ENCODE data around the gene AARS1.
"Not testable (repeated sequence)": the region's sequence is repeated elsewhere in the genome, so short reads cannot be mapped to it uniquely, and the experiment has no call there.

The AARS1 gene

DNA sequence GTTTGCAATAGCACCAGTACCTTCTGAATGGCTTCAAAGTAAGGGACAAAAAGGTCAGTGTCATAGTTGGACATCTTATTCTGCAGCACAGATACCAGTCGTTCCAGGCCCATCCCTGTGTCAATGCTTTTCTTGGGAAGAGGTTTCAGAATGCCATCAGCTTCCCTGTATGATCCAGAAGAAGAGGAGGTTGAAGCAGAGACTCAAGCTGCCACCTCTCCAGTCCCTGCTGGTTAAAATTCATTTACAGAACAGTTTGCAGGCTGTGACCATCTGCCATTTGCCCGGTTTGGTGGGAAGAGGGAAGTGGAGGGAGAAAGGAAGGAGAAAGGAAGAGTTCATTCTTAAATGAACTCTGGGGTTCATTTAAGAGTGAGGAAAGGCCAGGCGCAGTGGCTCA, 19.1 kb downstream of the AARS1 start:
- DNase-seq = no peak

DNA sequence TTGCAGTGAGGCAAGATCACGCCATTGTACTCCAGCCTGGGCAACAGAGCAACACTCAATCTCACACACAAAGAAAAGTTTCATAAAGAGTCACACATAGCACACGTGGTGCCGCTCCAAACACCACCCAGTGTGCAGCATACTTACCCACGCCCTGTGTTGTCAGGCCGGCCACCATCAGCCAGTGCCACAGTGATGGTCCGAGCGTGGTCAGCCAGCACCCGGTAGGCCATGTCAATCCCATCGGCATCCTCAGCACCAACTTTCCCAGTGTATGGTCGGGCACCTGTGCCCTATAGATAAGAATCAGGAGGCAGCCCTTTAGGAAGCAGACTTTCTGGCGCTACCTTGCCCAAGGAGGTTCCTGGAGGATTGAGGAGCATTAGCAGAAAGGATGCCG, 19.8 kb downstream of the AARS1 start:
- DNase-seq = no peak

- not testable (repeated sequence) for DNase-seq
Observed at GRCh38 chr16:70267922-70268321, 21.4 kb downstream of the AARS1 start.

DNA sequence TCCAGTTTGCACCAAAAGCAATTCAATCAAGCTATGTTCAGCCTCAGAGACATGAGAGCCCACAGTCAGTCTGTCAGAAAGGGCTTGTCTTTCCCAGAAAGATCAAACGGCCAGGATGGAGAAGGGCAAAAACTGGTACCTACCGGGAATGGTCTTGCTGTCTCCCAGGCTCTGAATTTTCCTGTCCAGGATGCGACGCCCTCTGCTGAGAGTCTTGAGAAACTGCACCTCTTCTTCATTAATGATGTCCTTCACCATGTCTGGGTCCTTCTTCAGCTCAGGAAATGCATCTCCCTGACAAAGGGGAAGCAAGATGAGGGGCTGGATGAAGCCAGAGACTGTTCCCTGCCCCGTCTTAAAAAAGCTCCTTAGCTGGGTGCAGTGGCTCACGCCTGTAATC, 21.8 kb downstream of the AARS1 start:
- no peak for DNase-seq

DNA sequence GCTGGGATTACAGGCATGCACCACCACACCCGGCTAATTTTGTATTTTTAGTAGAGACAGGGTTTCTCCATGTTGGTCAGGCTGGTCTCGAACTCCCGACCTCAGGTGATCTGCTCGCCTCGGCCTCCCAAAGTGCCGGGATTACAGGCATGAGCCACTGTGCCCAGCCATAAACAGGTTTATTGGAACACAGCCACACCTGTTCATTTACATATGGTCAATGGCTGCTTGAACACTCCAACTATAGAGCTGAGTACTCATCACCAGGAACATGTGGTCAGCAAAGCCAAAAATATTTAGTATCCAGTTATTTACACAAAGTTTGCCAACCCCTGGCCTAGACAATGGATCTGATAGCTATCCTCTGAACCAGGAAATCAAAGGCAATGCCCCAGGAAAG, 29.4 kb downstream of the AARS1 start:
- not testable (repeated sequence) for DNase-seq

DNA sequence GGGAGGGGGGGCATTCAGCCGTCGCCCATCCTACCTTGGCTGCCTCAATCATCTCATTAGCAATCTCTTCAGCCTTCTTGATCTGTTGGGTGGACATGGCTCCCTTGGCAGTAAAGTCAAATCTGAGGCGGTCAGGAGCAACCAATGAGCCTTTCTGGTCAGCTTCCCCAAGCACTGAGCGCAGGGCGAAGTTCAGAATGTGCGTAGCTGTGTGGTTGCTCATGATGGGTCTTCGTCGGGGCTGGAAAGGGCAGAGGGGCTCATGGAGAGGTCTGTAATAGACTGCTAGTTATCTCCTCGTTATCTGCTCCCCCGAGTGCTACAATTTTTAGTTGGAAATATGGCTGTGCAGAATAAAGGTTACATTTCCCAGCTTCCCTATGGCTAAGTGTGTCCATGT, 30.4 kb downstream of the AARS1 start:
- no peak for DNase-seq

GRCh38 chr16:70258065-70258464, 31.2 kb downstream of the AARS1 start:
- no peak for DNase-seq

DNA sequence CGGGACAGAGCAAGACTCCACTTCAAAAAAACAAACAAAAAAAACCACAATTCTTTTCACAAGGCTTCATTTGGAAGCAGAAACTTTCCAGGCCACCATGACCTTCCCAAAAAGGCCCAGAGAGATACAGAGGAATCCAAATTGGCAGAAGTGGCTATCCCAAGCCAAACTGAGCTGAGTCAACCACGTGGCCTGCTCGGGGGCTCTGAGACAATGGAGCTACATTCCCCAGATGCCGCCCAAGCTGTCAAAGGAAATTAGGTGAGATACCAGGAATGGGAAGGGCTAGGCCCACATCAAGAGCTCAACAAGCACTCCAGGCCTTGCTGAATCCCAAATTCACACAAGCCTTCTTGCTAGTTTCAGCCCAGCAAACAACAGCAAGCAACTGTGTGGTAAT, 31.9 kb downstream of the AARS1 start:
- DNase-seq = no peak

DNA sequence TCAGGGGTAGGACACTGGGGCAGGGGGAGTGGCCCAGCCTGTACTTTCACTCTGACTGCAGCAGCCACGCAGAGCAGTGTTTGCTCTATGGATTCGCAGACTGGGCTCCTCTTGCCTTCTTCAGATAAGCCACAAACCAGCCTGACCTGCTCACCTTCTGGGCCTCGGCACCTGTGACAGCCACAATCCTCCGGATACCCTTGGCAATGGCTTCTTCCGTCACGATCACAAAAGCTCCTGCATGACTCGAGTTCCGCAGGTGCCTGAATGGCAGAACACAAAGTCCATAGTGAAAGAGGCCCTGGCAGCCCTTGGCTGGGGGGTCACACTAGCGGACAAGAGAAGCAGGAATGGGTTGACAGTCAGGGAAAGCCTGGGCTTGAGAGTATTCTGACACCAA, 33.7 kb downstream of the AARS1 start:
- no peak for DNase-seq

- DNase-seq = no peak
Observed at GRCh38 chr16:70254965-70255286, 34.4 kb downstream of the AARS1 start.

DNA sequence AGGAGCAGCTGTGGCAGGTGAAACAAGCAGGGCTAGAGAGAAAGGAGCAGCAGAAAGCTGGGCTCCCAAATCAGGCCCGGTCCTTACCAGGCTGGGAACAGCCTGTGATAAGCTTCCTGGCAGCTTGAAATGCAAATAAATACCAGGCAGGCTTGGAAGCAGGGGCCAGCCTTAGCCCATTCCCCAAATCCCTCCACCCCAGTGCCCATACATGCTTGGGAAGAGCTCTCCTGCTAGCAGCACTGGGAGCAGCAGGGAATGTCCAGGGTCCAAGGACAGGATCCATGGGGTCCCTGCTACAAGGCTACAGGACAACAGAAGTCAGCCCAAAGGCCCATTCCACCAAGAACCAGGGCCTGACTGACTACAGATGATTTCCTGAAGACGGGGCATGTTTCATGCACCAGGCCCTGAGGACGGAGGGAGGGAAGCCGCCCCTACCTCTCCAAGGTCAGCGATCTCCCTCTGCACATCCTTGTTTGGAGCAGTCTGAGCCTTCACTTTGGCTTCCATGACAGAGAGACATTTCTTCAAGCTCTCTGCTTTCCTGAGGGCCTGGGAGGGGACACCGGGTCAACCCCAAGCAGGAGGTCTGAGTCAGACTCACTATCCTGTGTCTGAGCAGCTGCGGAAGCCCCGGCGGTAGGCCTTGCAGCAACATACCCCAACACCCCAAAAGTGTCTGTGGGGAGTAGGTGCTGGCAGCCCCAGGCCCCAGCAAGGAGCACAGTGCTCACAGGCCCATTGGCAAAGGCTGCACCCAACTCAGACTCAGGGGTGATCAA, 34.9 kb downstream of the AARS1 start:
- DNase-seq = no peak

- DNase-seq = peak; percentile 50
Observed at GRCh38 chr16:70253291-70254106, 35.8 kb downstream of the AARS1 start.

DNA sequence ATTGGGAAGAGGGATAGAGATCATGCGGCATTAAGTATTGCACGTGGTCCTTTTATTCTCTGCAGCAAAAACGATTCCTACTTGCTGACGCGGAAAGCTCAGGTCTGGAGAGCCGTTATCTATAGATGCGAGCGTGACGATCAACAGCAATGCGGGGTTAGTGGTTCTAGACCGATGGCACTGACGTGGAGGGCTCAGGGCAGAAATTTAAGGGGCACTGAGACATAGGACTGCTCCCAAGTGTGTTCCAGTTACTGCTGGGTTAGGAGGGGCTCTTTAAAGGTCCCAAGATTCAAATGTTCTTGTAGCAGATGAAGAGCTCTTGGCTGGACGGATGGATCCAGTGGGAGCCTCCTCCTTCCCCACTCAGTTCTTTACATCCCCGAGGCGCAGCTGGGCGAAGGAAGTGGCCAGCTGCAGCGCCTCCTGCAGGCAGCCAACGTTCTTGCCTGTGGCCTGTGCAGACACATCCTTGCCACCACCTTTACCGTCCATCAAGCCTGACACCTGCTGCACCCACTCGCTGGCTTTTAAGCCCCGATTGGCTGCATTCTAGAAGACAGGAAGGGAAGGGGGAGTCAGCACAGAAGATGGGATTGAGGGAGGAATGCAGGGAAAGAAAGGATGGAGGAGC, 36.8 kb downstream of the AARS1 start:
- DNase-seq = no peak

DNA sequence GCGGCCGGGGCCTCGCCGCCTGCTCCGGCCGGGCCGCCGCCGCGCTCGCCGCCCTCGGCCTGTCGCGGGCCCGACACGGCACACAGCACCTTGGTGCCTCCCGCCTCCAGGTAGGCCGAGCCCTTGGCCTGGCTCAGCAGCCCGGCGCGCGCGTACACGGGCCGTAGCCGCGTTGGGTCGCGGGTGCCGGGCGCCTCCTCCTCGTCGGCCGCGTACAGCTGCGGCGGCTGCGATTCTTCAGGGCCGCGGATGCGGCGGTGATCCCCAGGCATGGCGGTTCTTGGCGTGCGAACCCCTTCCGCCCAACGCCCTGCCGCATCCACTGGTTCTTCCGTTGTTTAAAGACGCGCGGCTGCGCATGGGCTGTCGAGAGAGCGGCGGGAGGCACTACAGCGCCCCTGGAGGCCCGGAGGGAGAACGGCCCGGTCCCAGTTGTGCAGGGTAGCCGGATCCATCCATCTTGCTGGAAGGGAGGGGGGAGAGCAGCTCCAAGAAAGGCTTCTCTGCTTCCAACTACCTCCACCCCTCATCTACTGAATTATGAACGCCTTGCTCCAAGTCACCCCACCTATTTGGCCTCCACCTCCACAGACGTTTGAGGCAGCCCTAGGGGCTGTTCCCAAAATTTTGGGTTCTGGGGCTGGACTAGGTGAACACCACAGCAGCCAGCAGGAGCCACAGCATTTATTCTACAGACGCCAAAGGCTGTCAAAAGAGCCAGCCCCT, 37.5 kb downstream of the AARS1 start, which contains the start of gene EXOSC6:
Gene EXOSC6, minus strand, starts transcription at position 312 of the 726 bp plus-strand sequence. Its CDS starts 40 bp downstream, at position 272.
- DNase-seq = peak; percentile 91

DNA sequence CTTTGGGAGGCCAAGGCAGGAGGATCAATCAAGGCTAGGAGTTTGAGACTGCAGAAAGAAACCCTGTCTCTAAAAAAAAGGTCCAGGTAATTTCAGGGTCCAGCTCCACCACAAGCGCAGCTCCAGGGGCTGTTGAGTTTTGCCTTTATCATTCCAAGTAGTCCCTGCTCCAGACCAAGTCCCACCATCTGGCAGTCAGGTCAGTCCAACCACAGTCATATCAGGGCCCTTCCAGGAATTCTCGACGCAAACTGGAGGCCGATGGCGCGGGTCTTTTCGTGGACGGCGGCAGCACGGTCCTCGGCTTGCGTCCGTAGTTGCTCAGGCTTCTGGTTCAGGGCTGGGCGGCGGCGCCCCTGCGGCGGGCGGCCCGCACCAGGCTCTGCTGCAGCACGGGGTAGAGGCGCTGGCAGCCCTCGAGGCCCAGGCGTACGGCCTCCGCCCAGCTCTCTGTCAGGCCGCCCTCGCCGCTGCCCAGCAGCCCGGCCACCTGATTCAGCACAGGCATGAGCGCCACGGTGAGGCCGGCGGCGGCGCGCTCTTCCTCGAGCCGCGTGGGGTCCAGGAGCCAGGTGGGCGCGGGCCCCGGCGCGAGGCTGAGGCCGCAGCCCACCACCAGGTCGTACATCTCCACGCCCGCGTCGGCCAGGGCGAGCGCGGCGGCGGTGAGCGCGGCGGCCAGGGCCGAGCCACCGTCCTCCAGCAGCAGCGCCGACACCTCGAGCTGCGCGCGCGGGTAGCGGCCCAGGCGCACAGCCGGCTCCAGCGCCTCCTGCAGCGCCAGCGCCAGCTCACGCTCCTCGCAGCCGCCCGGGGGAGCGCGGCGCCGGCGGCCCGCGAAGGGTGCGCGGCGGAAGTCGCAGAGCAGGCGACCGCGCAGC, 38.3 kb downstream of the AARS1 start:
- DNase-seq = no peak

DNA sequence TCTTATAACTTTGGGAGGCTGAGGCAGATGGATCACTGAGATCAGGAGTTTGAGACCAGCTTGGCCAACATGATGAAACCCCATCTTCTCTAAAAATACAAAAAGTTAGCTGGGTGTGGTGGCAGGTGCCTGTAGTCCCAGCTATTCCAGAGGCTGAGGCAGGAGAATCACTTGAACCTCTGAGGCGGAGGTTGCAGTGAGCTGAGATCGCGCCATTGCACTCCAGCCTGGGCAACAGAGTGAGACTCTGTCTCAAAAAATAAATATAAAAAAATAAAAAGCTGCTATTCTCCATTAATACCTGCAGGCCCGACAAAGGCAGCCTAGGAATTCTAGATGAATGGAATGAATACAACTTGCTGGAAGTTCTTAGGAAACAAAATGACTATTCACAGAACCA, 39.6 kb downstream of the AARS1 start:
- DNase-seq = not testable (repeated sequence)

GRCh38 chr16:70238773-70239172, 50.5 kb downstream of the AARS1 start:
- DNase-seq = not testable (repeated sequence)

GRCh38 chr16:70231831-70232230, 57.5 kb downstream of the AARS1 start:
- not testable (repeated sequence) for DNase-seq

DNA sequence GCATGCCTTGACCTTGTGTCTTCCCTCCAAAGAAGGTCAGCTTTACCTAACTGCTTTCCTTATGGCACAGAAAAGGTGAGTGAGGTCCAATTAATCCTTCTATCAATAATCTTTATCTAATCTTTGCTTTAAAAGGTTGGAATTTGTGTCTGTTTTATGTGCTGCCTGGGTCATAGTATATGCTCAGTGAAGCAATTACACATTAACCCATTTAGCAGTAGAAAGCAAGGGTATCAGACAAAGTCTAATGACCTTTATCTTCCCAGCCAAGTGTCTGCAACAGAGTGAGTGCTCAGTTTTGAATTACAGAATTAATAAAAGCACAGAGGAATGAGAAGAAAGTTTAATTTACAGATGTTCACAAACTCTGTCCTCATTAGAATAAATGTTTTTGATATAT, 63.3 kb downstream of the AARS1 start:
- DNase-seq = not testable (repeated sequence)

DNA sequence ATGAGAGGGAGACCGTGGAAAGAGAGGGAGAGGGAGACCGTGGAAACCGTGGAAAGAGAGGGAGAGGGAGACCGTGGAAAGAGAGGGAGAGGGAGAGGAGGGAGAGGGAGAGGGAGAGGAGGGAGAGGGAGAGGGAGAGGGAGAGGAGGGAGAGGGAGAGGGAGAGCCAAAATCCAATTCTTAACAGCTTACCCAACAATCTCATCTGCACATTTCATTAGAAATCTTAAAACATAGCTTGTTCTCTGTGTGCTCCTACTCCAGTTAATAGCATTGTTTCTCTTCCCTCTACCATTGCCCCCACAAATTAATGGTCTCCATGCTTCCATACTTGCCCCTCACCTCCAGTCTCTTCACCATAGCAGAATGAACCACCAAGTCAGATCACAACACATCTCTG, 63.9 kb downstream of the AARS1 start:
- not testable (repeated sequence) for DNase-seq

GRCh38 chr16:70224645-70225044, 64.7 kb downstream of the AARS1 start:
- DNase-seq = not testable (repeated sequence)

GRCh38 chr16:70223971-70224513, 65.3 kb downstream of the AARS1 start:
- not testable (repeated sequence) for DNase-seq

Data from kidney glomerular epithelial cell (primary cell).